HepG2 (cell line): Measurements from ENCODE around the gene SPINK4.

ENCODE experiments used
- NCOR1 ChIP-seq: fragments of 200-600 bp; sonication (generic); IDR thresholded peaks from 2 replicates; pipeline ENCODE4 v1.7.0; 2017; ENCODE audit warnings: antibody characterized with exemption, low read length, borderline replicate concordance
- POLR2AphosphoS5 ChIP-seq: IDR thresholded peaks from 2 replicates; pipeline ENCODE4 v1.6.1; 2012; ENCODE audit warnings: low read depth, low read length
- TAF1 ChIP-seq: sonication (generic); formaldehyde crosslinking; IDR thresholded peaks from 2 replicates; pipeline ENCODE4 v1.4.0; 2020; ENCODE audit warnings: missing genetic modification reagents
- TSC22D2 ChIP-seq: sonication (generic); formaldehyde crosslinking; IDR thresholded peaks from 2 replicates; pipeline ENCODE4 v1.5.1; 2020; ENCODE audit warnings: missing genetic modification reagents, mild to moderate bottlenecking, borderline replicate concordance
- ZFAT ChIP-seq: sonication (generic); formaldehyde crosslinking; conservative IDR thresholded peaks from 2 replicates; pipeline ENCODE4 v1.8.1; 2023; ENCODE audit warnings: missing genetic modification reagents, inconsistent platforms
- ZNF746 ChIP-seq: sonication (generic); formaldehyde crosslinking; IDR thresholded peaks from 2 replicates; pipeline ENCODE4 v1.8.0; 2022; ENCODE audit warnings: mild to moderate bottlenecking, missing genetic modification reagents
- ZNF747 ChIP-seq: sonication (generic); formaldehyde crosslinking; IDR thresholded peaks from 2 replicates; pipeline ENCODE4 v1.8.1; 2023; ENCODE audit warnings: missing genetic modification reagents, mild to moderate bottlenecking, borderline replicate concordance

DNA sequence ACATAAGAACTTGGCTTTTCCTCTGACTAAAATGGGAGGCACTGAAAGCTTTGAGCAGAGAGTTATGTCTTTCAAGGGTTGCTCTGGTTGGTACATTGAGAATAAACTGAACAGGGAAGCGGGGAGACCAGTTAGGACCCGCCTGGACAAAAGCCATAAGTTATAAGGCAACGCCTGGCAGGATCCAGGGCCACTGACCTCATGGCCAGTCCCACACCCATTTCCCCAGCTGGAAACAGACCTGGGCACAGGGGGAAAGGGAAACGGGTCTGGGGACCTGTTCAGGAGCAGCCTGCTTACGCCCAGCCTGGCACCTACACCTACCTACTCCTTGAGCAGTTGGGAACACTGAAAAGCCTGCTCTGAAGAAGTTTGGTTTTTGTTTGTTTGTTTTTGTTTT lies 1.3 kb downstream of the SPINK4 start:
- no peak for TF ChIP-seq NCOR1
- TF ChIP-seq ZFAT (CRISPR knock-in tag): no peak
- TF ChIP-seq TSC22D2 (CRISPR knock-in tag): no peak
- TF ChIP-seq TAF1 (CRISPR knock-in tag): no peak
- no peak for TF ChIP-seq POLR2AphosphoS5
- no peak for TF ChIP-seq ZNF747 (CRISPR knock-in tag)
- no peak for TF ChIP-seq ZNF746
